DND-41 (cell line): ENCODE results near the gene RAMP3.

Experiments
- ATAC-seq: fragments of 200-7000 bp; cut with Tn5 transposase; 3 replicates; pipeline ENCODE4 v1.9.1; 2021; ENCODE audit warnings: low read depth; ENCODE audit not compliant: insufficient read depth
- DNase-seq: peaks from one replicate; pipeline ENCODE4 v3.0.0-alpha.2; 2020
- H2AFZ ChIP-seq: 2 replicates; pipeline ENCODE4 v1.6.0; 2012; ENCODE audit warnings: low read depth, low read length
- H3K27ac ChIP-seq: 2 replicates; pipeline ENCODE4 v1.5.1; 2012; ENCODE audit warnings: low read length, inconsistent platforms
- H3K27me3 ChIP-seq: fragments of 200-600 bp; sonication (generic); 2 replicates; pipeline ENCODE4 v1.6.0; 2012; ENCODE audit warnings: low read length, mild to moderate bottlenecking, inconsistent platforms; ENCODE audit not compliant: insufficient read depth, poor library complexity
- H3K36me3 ChIP-seq: 2 replicates; pipeline ENCODE4 v1.5.1; 2012; ENCODE audit warnings: low read length, inconsistent platforms; ENCODE audit not compliant: insufficient read depth
- H3K4me1 ChIP-seq: 2 replicates; pipeline ENCODE4 v1.5.1; 2012; ENCODE audit warnings: mild to moderate bottlenecking, low read length; ENCODE audit not compliant: insufficient read depth
- H3K4me2 ChIP-seq: 2 replicates; pipeline ENCODE4 v1.6.0; 2012; ENCODE audit warnings: mild to moderate bottlenecking, moderate library complexity, low read length, inconsistent platforms; ENCODE audit not compliant: insufficient read depth
- H3K4me3 ChIP-seq, 2 experiments: fragments of 200-600 bp in 1 of 2; shearing (Covaris generic) in 1 of 2; 2 replicates each; pipeline ENCODE4 v1.5.1; 2012 to 2016; ENCODE audit warnings: inconsistent platforms in 2 of 2, low read length in 2 of 2, mild to moderate bottlenecking in 2 of 2, low read depth in 1 of 2, moderate library complexity in 1 of 2
- H3K79me2 ChIP-seq: 2 replicates; pipeline ENCODE4 v1.6.0; 2012; ENCODE audit warnings: low read length, inconsistent platforms; ENCODE audit not compliant: insufficient read depth
- H3K9ac ChIP-seq: 2 replicates; pipeline ENCODE4 v1.6.0; 2012; ENCODE audit warnings: low read depth, mild to moderate bottlenecking, inconsistent platforms, low read length, moderate library complexity
- H3K9me3 ChIP-seq: 2 replicates; pipeline ENCODE4 v1.5.1; 2012; ENCODE audit warnings: low read length, moderate library complexity, mild to moderate bottlenecking, inconsistent platforms; ENCODE audit not compliant: insufficient read depth, severe bottlenecking
- H4K20me1 ChIP-seq: 2 replicates; pipeline ENCODE4 v1.6.0; 2012; ENCODE audit warnings: low read length; ENCODE audit not compliant: insufficient read depth
- CTCF ChIP-seq: IDR thresholded peaks from 2 replicates; pipeline ENCODE4 v1.5.1; 2012; ENCODE audit warnings: borderline replicate concordance, low read length, moderate library complexity, mild to moderate bottlenecking; ENCODE audit not compliant: poor library complexity, severe bottlenecking; ENCODE audit errors: extremely low read depth
- EZH2 ChIP-seq: IDR thresholded peaks from 3 replicates; pipeline ENCODE4 v1.6.1; 2012; ENCODE audit warnings: borderline replicate concordance, low read depth, mild to moderate bottlenecking, moderate library complexity, low read length, inconsistent platforms; ENCODE audit not compliant: severe bottlenecking

Gene RAMP3

GRCh38 chr7:45199506-45199905 is 41.9 kb downstream of the RAMP3 start:
- no peak overlapping the region for H3K27ac ChIP-seq
- no peak overlapping the region for H3K4me3 ChIP-seq
- no peak overlapping the region for H2AFZ ChIP-seq
- TF ChIP-seq EZH2 (no peak), CTCF (no peak)
- H3K4me2 ChIP-seq, result no peak overlapping the region
- ATAC-seq, result no peak
- H3K9ac ChIP-seq, result no peak overlapping the region
- no peaks in the 10 kb centered on the region for H3K36me3 ChIP-seq
- H3K79me2 ChIP-seq, result no peaks in the 10 kb centered on the region
- H4K20me1 ChIP-seq, result no peaks in the 10 kb centered on the region
- DNase-seq, result no peak
- H3K4me1 ChIP-seq, result 0 out of 2 replicates have a peak, but pooled peaks cover 3% of the 10 kb centered on the region
- no peaks in the 10 kb centered on the region for H3K9me3 ChIP-seq
- peaks cover 3% of the 10 kb centered on the region for H3K27me3 ChIP-seq

- Histone ChIP-seq H3K9ac (no peak overlapping the region), H3K36me3 (no peaks in the 10 kb centered on the region), H3K4me2 (no peak overlapping the region), H3K79me2 (no peaks in the 10 kb centered on the region), H3K9me3 (no peaks in the 10 kb centered on the region), H3K4me1 (0 out of 2 replicates have a peak, but pooled peaks cover 3% of the 10 kb centered on the region), H3K27ac (no peak overlapping the region), H4K20me1 (no peaks in the 10 kb centered on the region), H3K4me3 (no peak overlapping the region), H3K27me3 (peaks cover 8% of the 10 kb centered on the region), H2AFZ (no peak overlapping the region)
- TF ChIP-seq CTCF (no peak), EZH2 (no peak)
- ATAC-seq, result no peak
- DNase-seq, result no peak
Observed at GRCh38 chr7:45202625-45203024, 45.0 kb downstream of the RAMP3 start.

- Histone ChIP-seq H3K4me2 (no peak overlapping the region), H3K9ac (no peak overlapping the region)
- TF ChIP-seq EZH2 (no peak), CTCF (no peak)
Observed at GRCh38 chr7:45203036-45203435, 45.4 kb downstream of the RAMP3 start.

GRCh38 chr7:45203459-45203858 is 45.9 kb downstream of the RAMP3 start:
- H3K4me2 ChIP-seq, result no peak overlapping the region
- H3K9ac ChIP-seq, result no peak overlapping the region
- H3K9me3 ChIP-seq, result no peaks in the 10 kb centered on the region
- H3K36me3 ChIP-seq, result no peaks in the 10 kb centered on the region
- no peaks in the 10 kb centered on the region for H3K79me2 ChIP-seq
- H4K20me1 ChIP-seq, result no peaks in the 10 kb centered on the region
- ATAC-seq (no peak), DNase-seq (no peak)
- no peak overlapping the region for H3K4me3 ChIP-seq
- H3K4me1 ChIP-seq, result 0 out of 2 replicates have a peak, but pooled peaks cover 3% of the 10 kb centered on the region
- peaks cover 13% of the 10 kb centered on the region for H3K27me3 ChIP-seq
- H3K27ac ChIP-seq, result no peak overlapping the region
- no peak overlapping the region for H2AFZ ChIP-seq
- no peak for TF ChIP-seq CTCF
- TF ChIP-seq EZH2, result no peak

More at GRCh38 chr7:45203036-45203435, 45.4 kb downstream of the RAMP3 start:
- H3K27me3 ChIP-seq, result peaks cover 9% of the 10 kb centered on the region
- H4K20me1 ChIP-seq, result no peaks in the 10 kb centered on the region
- ATAC-seq, result no peak
- no peak for DNase-seq
- no peaks in the 10 kb centered on the region for H3K9me3 ChIP-seq
- no peak overlapping the region for H3K4me3 ChIP-seq
- H2AFZ ChIP-seq, result no peak overlapping the region
- H3K27ac ChIP-seq, result no peak overlapping the region
- no peaks in the 10 kb centered on the region for H3K79me2 ChIP-seq
- H3K36me3 ChIP-seq, result no peaks in the 10 kb centered on the region
- 0 out of 2 replicates have a peak, but pooled peaks cover 3% of the 10 kb centered on the region for H3K4me1 ChIP-seq
